GM21529 (cell line): ENCODE results near the gene MC4R.

ENCODE experiments used
- ATAC-seq: cut with Tn5 transposase; IDR thresholded peaks from one replicate; pipeline ENCODE4 v1.9.1; 2021; ENCODE audit not compliant: unreplicated experiment

MC4R gene

GRCh38 chr18:60329131-60329530 is 43.4 kb downstream of the MC4R start:
- no peak for ATAC-seq

GRCh38 chr18:60327880-60328279 is 44.7 kb downstream of the MC4R start:
- no peak for ATAC-seq

DNA sequence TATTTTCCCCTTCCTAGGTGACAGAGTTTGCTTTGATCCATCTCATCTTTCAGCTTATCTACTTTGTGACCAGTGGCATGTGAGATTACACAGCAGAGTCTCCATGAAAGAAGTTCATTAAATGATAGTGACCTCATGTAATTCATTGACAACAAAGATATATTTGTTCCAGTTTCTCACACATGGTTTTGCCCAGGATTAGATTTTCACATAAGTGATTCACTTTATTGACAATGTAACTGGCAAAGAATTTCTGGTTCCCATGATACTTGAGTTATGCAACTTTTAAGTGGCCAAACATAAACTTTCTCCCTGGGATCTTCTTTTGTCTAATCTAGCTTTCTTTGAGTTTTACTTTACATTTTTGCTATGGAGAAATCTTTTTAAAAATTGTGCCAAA is 50.0 kb downstream of the MC4R start:
- no peak for ATAC-seq
